Thyroid gland (tissue), 4 donors: Measurements from ENCODE around the gene TPSG1. TPM values are rescaled to one million over a fixed set of nuclear protein-coding genes. Genes with fewer than 3 reads are reported as not detected.

ENCODE experiments used
- DNase-seq, 2 donors: peaks; one replicate each; pipeline ENCODE4 v3.0.0-alpha.2; 2019
- H3K27ac ChIP-seq, 3 donors: fragments of 200-600 bp; sonication (generic); 1 replicate in 2 of 3; 2 replicates in 1 of 3; pipeline ENCODE4 v1.5.1; 2016 to 2019; ENCODE audit warnings: mild to moderate bottlenecking in 1 of 3, moderate library complexity in 1 of 3
- H3K27me3 ChIP-seq: fragments of 200-600 bp; sonication (generic); one replicate; pipeline ENCODE4 v1.5.1; 2019
- H3K36me3 ChIP-seq, 2 donors: fragments of 200-600 bp; sonication (generic); one replicate each; pipeline ENCODE4 v1.5.1; 2016 to 2019
- H3K4me1 ChIP-seq, 2 donors: fragments of 200-600 bp; sonication (generic); one replicate each; pipeline ENCODE4 v1.5.1; 2017 to 2019
- H3K4me3 ChIP-seq, 3 donors: fragments of 200-600 bp; sonication (generic); replicated peaks in 1 of 3; 1 replicate in 2 of 3; 2 replicates in 1 of 3; pipeline ENCODE4 v1.5.1; 2016; ENCODE audit warnings: mild to moderate bottlenecking in 1 of 3
- H3K9me3 ChIP-seq: fragments of 200-600 bp; sonication (generic); one replicate; pipeline ENCODE4 v1.5.1; 2017
- POLR2A ChIP-seq, 2 donors: fragments of 450-650 bp; IDR thresholded peaks; one replicate each; pipeline ENCODE4 v1.6.1; 2017; ENCODE audit warnings: antibody characterized with exemption in 2 of 2, mild to moderate bottlenecking in 2 of 2, moderate library complexity in 1 of 2
- WGBS, 2 donors: methylation state at CpG; one replicate each; pipeline ENCODE4 v1.1.5; 2017; 5-methylcytosine and 5-hydroxymethylcytosine counted together
- intact Hi-C: fragments of 100-400 bp; cut with DNase I; formaldehyde crosslinking; loops from one replicate; pipeline ENCODE4 v1.15.1; 2023
- total RNA-seq, 4 donors: library from RNA; depleted of rRNA; stranded (reverse); fragments of >200 nt; gene quantifications; one replicate each; pipeline ENCODE4 v1.2.3, GENCODE V29; 2016
- TF ChIP-seq, protein P1 (sequence below), 6 experiments: fragments of 200-600 bp in 3 of 6; fragments of 450-650 bp in 3 of 6; sonication (generic) in 3 of 6; IDR thresholded peaks; one replicate each; pipeline ENCODE4 v1.5.1; 2016 to 2019; ENCODE audit warnings: antibody characterized with exemption in 6 of 6, mild to moderate bottlenecking in 2 of 6, inconsistent platforms in 1 of 6, moderate library complexity in 1 of 6

The TPSG1 gene
- total RNA-seq, 4 donors from 2014 or later = not detected

DNA sequence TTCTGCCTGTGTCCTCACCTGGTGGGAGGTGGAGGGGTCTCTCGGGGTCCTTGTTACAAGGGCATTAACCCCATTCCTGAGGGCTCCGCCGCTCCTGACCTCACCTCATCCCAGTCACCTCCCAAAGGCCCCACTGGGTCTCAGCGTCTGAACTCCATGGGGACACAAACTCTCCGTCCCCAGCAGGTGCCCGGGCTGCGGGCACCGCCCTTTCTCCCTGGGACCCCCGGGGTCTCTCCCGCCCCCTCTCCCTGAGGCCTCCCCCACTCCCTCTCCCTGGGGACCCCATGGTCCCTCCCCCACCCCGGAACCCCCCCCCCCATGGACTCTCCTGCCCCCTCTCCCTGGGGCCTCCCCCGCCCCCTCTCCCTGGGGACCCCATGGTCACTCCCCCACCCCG, 47.3 kb downstream of the TPSG1 start:
- peaks cover 15 to 21% of the 10 kb centered on the region in 2 donors for H3K4me1 ChIP-seq
- no peaks in the 10 kb centered on the region for H3K36me3 ChIP-seq
- H3K27me3 ChIP-seq = no peaks in the 10 kb centered on the region
- H3K9me3 ChIP-seq = no peaks in the 10 kb centered on the region
- DNase-seq = no peak
- intact Hi-C loops = no loop called here
- TF ChIP-seq POLR2A (IDR thresholded peaks at IDR 0.05) = no peak
- TF ChIP-seq, protein P1, sequence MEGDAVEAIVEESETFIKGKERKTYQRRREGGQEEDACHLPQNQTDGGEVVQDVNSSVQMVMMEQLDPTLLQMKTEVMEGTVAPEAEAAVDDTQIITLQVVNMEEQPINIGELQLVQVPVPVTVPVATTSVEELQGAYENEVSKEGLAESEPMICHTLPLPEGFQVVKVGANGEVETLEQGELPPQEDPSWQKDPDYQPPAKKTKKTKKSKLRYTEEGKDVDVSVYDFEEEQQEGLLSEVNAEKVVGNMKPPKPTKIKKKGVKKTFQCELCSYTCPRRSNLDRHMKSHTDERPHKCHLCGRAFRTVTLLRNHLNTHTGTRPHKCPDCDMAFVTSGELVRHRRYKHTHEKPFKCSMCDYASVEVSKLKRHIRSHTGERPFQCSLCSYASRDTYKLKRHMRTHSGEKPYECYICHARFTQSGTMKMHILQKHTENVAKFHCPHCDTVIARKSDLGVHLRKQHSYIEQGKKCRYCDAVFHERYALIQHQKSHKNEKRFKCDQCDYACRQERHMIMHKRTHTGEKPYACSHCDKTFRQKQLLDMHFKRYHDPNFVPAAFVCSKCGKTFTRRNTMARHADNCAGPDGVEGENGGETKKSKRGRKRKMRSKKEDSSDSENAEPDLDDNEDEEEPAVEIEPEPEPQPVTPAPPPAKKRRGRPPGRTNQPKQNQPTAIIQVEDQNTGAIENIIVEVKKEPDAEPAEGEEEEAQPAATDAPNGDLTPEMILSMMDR (IDR thresholded peaks at IDR 0.05) = no peak
- no peak overlapping the region for H3K27ac ChIP-seq
- no peak overlapping the region for H3K4me3 ChIP-seq
- WGBS, 2 donors = 88 to 89% methylated on average over 12 of the region's 13 CpGs

DNA sequence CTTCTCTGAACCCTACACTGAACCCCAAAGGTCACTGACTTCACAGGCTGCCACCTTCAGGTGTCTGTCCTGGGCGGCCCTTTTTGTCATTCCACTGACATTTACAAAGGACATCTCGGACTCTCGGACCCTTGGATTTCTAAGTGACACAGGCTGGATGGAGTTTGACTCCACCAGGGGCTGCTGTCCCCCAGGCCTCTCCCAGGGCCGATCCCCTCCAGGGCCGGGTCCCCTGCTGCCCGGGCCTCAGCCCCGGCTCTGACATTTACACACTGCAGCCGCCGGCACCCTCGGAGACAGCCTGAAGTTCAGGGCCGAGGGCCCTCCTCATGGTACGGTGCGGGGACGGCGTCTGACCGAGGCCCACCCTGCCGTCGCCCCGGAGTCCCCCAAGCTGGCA, 48.0 kb downstream of the TPSG1 start:
- no peak overlapping the region for H3K4me3 ChIP-seq
- intact Hi-C loops = no loop called here
- H3K36me3 ChIP-seq = no peaks in the 10 kb centered on the region
- H3K9me3 ChIP-seq = no peaks in the 10 kb centered on the region
- no peaks in the 10 kb centered on the region for H3K27me3 ChIP-seq
- DNase-seq = no peak
- no peak overlapping the region for H3K27ac ChIP-seq
- peaks cover 10 to 14% of the 10 kb centered on the region in 2 donors for H3K4me1 ChIP-seq
- 78 to 80% methylated on average over 19 of the region's 19 CpGs for WGBS, 2 donors
- TF ChIP-seq POLR2A (IDR thresholded peaks at IDR 0.05) = no peak
- TF ChIP-seq, protein P1 (IDR thresholded peaks at IDR 0.05) = no peak

DNA sequence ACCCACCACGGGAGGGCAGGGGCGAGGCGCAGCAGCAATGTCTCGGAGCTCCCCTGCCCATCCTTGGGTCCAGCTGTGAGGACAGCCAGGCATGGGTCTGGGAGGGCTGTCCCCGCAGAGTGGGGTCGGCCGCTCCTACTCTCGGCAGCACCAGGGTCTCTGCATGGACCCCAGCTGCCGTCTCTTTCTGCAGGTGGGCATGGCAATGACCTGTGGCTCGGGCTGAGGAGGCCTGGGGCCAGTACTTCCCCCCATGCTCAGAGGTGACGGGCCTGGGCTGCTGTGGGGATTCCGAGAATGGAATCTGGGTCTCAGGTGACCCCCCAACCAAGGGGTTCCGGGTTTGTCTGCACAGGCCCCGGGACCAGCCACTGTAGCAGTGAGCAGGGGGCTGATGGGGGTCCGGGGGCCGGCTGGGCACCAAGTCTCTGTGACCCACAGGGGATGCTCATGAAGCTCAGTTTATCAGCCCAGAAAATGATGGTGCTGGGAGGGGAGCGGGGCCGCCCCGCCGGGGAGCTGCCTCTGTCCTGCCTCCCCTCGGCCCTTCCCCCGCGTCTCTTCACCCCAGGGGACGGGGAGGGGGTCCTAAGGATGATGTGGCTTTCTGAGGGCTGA, 48.7 kb downstream of the TPSG1 start:
- Histone ChIP-seq H3K36me3 (no peaks in the 10 kb centered on the region), H3K4me1 (peaks cover 4 to 8% of the 10 kb centered on the region in 2 donors), H3K27ac (no peak overlapping the region), H3K4me3 (no peak overlapping the region), H3K9me3 (no peaks in the 10 kb centered on the region), H3K27me3 (no peaks in the 10 kb centered on the region)
- intact Hi-C loops = no loop called here
- WGBS, 2 donors = 51 to 87% methylated on average over 3 to 14 of the region's 24 CpGs
- TF ChIP-seq, protein P1 (IDR thresholded peaks at IDR 0.05) = no peak
- no peak for TF ChIP-seq POLR2A (IDR thresholded peaks at IDR 0.05)
- DNase-seq = no peak

DNA sequence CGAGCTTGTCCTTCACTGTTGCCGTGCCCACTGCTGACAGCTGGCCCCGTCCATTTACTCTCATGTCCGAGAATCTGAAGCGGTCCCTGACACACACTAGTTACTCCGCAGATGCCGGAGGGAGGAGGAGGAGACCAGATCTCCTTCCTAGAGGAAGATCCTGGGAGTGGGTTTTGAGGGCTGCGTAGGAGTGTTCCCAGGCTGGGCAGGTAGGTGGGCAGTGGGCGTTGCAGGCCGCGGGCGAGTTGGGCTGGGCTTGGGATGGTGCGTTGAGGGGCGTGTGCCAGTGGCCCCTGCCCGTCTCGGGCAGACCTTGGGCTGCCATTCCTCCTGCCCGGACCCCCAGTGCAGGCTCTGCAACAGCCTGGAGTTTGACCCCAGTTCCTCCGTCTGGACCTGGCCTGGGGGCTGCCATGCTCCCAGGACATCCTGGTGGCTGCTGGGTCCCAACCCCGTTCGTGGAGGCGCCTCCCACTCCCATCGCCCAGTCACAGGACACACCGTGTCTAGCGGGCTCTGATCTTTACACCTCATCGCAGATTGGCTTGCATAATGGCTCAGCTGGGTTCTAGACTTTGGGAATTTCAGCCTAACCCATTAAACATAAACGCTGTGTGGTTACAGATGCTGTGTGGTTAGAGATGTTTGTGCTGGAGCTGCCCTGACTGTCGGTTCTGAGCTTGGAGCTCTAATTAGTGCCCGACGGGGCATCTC, 49.3 kb downstream of the TPSG1 start:
- H3K9me3 ChIP-seq = no peaks in the 10 kb centered on the region
- intact Hi-C loops = no loop called here
- no peak overlapping the region for H3K4me3 ChIP-seq
- no peak overlapping the region for H3K27ac ChIP-seq
- no peaks in the 10 kb centered on the region for H3K36me3 ChIP-seq
- peaks cover 0 to 1% of the 10 kb centered on the region in 2 donors for H3K4me1 ChIP-seq
- no peak for DNase-seq
- TF ChIP-seq, protein P1 (IDR thresholded peaks at IDR 0.05) = no peak
- TF ChIP-seq POLR2A (IDR thresholded peaks at IDR 0.05) = no peak
- H3K27me3 ChIP-seq = no peaks in the 10 kb centered on the region
- 86 to 91% methylated on average over 25 to 27 of the region's 29 CpGs for WGBS, 2 donors
